Limb (tissue), 2 donors: ENCODE data around the gene EPDR1.

Experiments
- DNase-seq, 2 donors: peaks; one replicate each; pipeline ENCODE4 v3.0.0-alpha.2; 2016; ENCODE audit errors: extremely low spot score in 2 of 2

EPDR1 gene

DNA sequence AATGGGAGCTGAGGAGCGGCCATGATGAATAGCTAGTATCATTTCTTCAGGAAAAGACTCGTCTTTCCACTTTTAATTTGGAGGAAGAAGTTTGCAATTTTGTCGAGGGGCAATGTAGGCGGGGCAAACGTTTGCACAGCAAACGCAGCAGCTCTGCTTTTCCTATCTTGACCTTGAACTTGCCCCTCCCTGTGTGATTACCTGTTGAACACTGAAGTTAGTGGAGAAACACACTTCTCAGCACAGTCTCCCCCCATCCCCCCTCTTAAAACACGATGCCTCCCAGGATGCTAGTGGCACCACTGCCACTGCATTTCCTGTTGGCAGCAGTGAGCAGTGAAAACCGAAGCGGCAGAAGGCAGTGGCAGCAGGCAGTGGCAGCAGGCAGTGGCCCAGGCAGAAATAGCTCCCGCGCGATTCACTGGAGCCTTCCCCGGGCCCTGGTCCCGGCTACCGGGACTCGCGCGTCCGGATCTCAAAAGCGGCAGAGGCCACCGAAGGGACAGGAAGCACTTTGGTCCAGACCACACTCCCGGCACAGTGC lies at the start of gene EPDR1:
EPDR1 (plus strand) TSS at position 336 of the 544 bp plus-strand sequence. CDS start 300 bp downstream, outside the sequence.
- DNase-seq = peak; percentile 64 to 72

DNA sequence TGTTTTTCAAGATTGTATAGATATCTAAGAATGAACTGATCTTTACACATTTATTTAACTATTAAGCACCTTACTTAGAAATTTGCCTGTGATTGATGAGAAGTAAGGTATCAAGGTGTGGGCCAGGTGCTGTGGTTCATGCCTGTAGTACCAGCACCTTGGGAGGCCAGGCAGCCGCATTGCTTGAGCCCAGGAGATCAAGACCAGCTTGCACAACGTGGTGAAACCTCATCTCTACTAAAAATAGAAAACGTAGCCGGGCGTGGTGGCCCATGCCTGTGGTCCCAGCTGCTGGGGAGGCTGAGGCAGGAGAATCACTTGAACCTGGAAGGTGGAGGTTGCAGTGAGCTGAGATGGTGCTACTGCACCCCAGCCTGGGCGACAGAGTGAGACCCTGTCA lies 38.4 kb upstream of the EPDR1 start:
- no peak for DNase-seq

DNA sequence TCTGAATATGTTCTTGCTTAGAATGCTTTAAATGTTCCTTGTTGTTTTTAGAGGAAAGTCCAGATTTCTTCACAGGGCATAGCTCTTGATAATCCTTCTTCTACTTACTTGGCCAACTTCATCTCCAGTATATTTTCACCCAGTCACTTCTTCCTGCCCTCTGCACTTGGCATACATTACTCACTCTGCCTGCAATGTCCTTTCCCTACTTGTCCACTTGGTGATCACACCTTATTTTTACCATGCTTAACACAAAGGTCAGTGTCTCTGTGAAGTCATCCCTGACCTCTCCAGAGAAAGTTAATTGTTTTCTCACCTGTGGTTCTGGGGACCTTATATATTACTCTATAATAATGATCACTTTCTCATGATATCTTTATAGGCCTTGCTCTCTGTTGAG lies 27.1 kb upstream of the EPDR1 start:
- no peak for DNase-seq

DNA sequence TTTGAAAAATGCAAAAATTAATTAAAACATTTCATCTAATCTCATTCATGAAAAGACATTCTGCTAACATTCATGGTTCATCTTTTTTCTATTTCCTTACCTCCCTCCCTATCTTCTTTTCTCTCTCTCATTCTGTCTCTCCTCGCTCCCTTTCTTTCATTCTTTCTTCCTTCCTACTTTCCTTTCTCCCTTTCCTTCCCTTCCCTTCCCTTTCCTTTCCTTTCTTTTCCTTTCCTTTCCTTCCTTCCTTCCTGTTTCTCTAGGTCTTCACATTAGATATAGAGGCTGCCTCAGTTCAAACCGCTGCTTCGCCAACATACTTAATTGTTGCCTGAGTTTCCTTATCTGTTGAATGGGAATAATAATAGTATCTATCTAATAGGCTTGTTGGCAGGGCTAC lies 25.8 kb upstream of the EPDR1 start:
- no peak for DNase-seq

DNA sequence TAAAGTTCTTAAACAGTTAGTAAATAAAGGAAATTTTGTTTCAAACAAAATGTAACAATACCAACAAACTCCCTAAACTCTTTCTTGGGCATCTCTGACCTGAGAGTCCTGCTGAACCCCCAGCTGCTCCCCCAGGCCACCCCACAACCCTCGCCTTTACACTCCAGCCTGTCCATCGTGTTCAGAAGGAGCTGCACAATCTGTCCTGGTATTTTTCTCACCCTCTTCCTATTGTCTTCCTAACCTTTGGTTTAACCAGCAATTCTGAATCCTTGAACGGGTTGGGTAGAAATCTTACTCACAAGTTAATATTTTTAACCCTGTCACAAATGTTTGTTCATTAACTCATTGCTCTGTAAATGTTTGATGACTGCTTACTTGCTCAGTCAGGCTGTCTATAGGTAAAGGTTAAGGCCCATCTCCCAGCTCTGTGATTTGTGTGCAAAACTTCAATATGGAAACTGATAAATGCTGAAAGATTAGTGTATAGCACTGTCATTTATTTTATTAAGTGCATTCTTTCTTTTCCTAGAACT lies 20.7 kb upstream of the EPDR1 start:
- no peak for DNase-seq

DNA sequence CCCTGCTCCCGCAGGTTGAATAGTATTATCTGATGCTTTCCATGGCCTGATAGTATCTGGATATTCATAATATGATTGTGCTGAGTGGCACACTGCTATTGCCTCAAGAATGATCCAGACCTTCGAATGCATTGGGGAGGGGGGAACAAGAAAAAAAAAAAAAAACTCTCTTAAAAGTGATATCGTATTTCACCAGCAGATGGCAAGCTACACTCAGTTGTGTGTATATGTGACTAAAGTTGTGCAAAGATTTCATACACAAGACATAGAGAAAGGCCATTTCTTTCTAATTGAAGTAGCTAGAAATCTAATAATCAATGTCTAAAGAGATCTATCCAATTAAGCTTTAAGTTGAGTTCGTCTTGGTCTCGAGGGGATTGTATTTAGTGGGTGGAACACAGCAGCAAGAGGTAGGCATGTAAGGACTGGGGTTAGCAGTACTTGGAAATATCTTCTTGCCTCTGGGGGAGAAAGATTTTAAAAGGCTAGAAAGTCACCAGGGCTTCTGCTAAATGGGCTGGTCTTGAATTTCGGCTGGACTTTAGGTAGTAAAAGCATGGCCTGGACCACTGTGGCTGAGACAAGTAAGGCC lies 19.1 kb upstream of the EPDR1 start:
- peak in 1 of 2 donors; percentile 65 for DNase-seq

DNA sequence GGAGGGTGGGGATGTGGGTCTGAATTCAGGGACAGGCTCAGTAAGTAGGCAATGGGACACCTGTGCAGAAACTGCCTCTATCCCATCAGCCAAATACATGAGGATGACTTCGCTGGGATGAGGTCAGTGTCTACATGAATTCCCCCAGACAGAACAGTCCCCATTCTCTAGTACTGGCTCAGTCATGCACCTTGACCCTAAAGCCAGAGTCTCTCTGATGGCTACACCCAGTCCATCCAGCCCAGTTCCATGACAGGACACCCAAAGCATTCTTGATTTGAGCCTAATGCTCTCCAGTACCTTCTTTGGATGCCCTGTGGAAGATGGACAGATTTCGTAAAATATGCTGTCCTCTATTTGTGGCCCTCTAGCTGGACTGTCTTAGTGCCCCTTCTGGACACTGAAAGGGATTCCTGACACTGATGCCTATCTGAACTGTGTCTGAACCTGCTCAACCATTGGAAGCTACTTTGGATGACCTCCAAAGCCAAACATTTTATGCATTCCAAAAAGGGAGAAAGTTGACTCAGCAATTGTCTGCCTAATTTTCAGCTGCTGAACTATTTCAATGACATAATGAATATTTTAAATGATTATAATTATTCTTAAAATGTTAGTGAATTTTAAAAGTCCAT lies 18.4 kb upstream of the EPDR1 start:
- no peak for DNase-seq

DNA sequence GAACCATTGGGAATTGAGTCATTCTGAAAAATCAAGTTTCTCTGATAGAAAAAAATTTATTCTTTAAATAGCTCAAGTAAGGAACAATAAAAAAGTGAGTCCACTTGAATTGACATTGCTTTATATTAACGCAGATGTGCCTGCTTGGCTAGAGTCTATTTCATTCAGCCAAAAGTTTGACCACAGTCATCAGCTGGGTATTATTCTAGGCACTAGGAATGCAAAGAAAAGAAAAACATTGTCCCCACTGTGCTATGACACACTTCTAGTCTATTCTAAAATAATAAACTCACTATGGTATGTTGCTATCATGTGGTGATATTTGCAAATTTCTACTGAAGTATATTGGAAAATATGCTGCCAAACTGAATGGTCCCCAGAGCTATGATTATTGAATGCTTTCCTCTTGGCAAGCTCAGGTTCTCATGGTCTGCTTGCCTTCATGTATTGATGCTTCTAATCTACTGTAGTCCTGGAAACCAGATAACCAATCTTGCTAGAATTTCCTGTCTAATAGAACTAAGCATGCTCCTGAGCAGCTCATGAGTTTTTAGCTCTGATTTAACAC lies 12.1 kb upstream of the EPDR1 start:
- DNase-seq = no peak

DNA sequence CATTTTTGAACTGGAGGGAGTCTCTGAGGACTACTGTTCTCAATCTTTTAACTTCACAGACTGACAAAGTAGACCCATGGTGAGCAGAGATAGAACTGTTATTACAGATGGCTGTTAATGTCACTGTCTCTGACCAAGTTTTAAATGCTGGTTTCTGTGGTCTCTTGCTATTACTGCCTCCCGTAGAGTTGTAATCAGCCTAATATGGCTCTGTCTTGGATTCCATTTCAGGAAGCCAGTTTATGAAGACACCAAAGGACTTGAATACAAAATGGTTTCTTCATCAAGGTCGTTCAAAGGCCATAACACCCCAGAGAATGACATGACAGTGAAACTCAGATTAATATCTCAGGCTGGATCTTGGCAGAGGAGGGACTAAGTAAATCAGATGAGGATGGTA lies 7.7 kb upstream of the EPDR1 start:
- DNase-seq = no peak

DNA sequence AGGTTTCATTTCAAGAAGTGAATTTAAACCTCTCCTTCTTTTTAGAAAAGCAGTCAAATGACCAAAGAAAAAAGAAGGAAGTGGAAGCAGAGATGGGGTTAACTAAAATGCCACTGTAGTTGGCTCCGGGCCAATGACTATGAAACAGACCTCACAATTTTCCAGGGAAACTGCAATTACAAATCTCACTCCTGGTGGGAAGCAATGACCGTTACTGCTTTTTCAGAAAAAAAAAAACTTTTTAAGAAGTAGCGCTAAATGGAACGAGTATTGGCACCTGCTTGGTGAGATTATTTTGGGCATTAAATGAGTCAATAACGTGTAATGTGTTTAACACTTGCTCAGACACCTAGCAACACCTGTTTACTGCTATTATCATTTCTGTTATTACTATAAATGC lies 5.0 kb upstream of the EPDR1 start:
- DNase-seq = peak in 1 of 2 donors; percentile 35

DNA sequence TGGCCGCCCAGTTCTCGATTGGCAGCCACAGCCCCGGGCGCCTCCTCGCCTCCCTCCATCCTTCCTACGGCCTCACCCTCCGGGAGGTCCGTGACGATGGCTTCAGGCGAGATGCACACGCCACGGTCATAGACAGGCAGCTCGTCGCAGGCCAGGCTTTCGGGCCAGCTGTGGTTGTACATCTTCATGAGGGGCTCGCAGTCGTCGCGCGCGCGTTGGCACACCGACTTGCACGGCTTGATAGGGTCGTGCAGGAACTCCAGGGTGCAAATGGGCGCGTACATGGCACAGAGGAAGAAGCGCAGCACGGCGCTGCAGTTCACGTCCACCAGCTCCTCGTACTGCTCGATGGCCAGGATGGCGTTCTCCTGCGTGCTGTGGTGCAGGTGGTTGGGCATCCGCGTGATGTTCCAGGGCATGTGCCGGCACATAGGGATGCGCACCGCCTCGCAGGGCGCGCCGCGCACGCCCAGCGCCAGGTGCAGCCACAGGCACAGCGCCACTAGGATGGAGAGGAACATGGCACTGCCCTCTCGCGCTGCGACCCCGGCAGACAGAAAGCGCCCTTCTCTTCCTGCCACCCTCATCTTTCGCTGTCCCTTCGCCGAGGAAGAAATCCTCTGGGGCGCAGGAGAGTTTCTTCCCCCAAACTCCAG lies 4.3 kb upstream of the EPDR1 start:
- peak in 1 of 2 donors; percentile 60 for DNase-seq

DNA sequence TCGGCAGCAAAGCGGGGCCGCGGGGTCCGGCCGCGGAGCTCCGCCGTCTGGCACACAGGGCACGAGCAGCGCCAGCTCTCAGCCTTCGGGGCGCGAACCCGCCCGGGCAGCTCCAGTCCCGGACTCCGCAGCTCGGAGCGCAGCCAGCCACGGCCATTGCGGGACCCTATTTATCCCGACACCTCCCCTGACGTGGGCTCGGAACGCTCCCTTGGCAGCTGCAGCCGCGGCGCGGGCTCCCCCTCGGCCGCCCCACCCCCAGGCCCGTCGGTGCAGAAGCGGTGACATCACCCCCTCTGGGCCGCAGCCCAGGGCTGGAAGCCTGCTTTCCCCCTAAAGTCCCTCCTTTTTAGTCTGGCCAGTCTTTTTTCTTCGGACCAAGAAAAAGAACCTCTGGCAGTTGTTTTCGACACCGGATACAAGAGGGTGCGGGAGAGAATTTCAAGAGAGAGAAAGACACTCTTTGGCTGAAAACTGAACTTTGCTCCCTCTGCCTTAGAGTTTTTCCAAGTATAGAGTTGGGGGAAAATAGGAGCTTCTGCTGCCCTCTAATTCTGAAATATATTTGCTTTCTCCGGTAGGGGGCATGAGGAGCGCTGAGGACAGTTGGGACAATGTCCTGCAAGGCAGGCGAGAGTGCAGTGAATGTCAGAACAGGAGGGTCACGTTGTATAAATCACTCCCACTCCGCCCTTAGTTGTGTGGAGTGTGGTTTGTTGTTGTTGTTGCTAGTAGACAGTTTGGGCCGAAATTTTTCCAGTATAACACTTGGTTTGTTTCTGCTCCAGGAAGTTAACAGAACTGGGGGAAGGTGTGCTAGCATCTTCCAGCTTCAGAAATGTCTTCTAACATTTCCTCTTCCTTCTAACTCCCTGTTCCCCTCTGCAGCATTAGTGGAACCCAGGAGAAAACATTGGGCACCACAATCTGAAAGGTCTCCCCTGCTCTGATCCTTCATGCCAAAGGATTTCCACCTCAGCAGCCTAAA lies 3.5 kb upstream of the EPDR1 start, which contains the start of gene SFRP4:
SFRP4 (minus strand) TSS at position 145 of the 988 bp plus-strand sequence. CDS start 280 bp downstream, outside the sequence.
- DNase-seq = peak; percentile 81 to 84

DNA sequence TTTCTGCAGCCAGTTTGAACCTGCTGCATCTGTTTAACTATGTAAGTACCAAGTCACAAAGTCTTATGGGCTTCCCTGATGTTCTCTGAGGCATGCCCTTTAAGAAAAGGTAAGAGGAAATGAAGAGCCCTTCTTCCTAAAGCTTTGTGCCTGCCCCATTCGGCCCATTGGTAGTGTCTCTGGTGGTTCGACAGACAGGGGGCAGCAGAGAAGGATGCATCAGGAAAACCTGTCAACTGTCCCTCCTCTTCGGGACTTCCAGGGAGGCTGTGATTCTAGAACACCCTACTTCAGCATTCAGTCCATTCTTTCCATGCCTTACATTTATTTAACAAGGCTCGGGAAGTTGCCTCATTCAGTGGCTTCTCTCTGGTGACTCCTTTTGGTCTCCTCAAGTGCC lies 1.9 kb upstream of the EPDR1 start:
- DNase-seq = no peak

DNA sequence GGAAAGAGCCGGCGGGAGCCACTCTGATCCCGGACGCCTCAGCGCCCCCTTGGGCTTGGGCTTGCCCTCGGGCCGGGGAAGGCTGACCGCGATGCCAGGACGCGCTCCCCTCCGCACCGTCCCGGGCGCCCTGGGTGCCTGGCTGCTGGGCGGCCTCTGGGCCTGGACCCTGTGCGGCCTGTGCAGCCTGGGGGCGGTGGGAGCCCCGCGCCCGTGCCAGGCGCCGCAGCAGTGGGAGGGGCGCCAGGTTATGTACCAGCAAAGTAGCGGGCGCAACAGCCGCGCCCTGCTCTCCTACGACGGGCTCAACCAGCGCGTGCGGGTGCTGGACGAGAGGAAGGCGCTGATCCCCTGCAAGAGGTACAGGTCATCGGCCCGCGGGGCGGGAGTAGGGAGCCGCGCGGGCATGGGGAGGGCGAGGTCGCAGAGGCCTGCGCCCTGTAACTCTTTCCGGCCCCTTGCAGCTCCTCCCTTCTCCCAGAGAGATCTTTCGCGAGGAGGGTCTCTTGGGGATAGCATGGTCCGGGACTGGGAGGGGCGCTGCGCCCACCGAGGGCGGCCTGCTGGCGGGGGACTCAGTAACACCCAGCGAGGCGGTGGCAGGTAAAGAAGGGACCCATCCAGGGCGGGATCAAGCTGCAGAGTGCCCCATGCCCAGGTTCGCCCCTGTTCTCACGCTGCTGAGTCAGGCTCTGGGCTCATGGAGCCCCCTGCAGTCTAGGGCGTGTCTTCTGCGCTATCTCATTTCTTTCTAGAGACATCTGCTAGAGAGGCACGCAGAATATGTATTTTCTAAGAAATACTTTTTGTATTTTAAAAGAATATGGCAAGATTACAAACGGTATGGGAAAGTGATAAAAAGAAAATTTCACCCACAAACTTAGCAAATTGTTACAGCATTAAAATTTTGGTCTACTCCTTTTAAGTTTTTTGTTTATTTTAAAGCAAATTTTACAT lies 687 bp downstream of the EPDR1 start:
- DNase-seq = peak in 1 of 2 donors; percentile 63

DNA sequence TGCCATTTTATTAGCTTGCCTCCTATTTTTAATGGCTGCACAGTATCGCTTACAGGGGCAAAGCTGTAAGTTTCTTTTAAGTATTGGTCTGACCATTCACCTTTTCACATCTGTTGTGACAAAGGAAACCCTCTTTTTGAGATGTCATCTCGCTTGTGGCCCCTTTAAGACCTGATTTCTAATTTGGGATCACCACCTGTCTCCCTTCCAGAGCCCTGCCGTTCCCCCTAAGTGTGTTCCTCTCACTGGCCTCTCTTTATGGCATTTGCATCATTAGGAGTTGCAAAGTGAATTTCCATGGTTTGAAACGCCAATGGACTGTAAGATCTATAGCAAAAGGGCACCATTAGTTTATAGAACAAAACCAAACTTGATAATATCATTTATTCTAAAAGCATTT lies 1.4 kb downstream of the EPDR1 start:
- no peak for DNase-seq

DNA sequence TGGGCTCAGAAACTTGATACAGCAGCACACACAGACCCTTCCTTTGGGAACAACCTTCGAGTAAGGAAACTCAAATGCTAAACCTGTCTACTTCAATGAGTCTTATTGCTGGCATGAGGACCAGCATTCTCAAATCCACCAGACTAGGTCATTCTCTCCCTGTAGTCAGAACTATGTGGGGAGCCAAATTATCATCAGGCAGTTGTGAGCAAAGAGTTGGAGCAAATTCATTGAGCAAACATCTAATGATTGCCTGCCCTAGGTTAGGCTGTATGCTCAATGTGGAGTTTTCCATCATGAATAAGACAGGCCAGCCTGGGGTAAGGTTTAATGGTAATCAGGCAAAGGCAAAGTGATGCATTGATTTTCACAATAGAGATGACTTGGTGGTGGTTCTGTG lies 3.6 kb downstream of the EPDR1 start:
- DNase-seq = no peak

DNA sequence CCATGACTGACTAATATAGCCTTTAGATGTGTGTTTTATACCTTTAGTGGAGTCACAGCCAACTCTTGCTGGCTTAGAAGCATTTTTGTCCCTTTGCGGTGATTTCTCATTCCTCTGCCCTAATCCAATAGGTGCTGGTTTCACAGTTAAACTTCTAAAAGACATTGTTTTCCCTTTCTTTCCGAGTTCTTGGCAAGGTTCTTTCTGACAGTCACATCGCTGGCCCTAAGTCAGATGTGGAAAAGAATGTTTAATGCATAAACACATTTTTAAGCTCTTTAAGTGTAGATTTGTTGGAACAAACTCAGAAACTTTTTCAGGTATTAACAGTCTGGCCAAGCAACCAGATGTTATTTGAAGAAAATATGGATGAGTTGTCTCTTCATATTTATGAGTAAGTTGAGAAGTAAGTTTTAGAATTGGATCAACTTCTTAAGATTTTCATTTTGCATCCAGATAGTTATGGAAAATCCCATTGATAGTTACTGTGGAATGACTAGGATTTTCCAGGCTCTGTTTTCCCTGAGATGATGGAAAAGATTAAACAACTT lies 4.1 kb downstream of the EPDR1 start:
- DNase-seq = peak in 1 of 2 donors; percentile 46

DNA sequence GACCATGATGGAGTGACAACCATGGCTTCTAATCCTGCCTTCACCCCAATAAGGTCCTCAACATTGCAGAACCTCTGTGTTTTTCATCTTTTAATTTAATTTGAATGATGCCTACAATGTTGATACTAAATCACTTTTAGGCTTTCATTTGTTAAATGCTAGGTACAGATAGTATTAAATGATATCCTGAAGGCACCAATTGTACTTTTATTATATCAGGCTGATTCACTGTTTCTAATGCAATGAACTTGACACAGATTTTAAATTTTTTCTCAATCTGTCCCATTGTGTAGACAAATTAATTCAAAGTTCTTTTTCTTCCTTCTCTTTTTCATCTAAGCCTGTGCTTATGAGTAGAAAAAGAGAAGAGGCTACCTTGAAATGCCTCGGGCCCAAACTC lies 5.2 kb downstream of the EPDR1 start:
- DNase-seq = no peak

DNA sequence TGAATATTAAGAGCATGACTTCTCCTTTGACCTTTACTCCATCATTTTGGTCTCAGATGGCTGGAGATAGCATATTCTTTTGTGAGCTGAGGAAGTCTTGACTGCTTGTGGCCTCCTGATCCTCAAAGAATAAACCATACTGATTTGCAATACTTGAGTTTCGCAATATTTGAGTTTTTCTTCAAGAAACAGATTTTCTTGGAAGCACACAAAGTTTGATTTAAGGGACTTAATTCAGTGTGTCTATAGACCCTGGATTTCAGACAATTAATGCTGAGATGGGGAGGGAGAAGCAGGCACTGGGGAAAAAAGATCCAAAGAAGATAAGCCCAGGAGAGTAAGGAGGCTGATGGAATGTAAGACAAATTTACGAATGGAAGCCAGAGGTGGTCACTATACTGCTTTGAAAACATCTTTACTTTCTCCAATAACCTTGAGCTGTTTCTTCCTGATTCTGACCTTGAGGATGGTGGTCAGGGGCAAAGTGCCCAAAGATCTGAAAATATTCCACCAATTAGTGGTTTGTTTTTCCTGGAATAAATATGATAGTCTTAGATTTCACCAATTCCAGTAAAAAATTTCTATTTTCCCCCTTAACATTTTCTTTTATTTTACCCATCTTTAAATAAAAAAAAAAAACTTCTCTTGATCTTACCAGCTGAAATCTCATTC lies 7.5 kb downstream of the EPDR1 start:
- DNase-seq = no peak
